GM12872 (cell line): ENCODE data around the gene MYH14.

Experiments used
- CTCF ChIP-seq: IDR thresholded peaks from 3 replicates; pipeline ENCODE4 v1.5.1; 2011; ENCODE audit warnings: low read depth, mild to moderate bottlenecking, low read length, moderate library complexity; ENCODE audit not compliant: insufficient read depth

Gene MYH14

GRCh38 chr19:50202962-50203280 lies 501 bp upstream of the MYH14 start:
- TF ChIP-seq CTCF: no peak

GRCh38 chr19:50204081-50204428 lies 633 bp downstream of the MYH14 start:
- TF ChIP-seq CTCF: no peak

GRCh38 chr19:50204811-50205675 lies 1.6 kb downstream of the MYH14 start:
- no peak for TF ChIP-seq CTCF

DNA sequence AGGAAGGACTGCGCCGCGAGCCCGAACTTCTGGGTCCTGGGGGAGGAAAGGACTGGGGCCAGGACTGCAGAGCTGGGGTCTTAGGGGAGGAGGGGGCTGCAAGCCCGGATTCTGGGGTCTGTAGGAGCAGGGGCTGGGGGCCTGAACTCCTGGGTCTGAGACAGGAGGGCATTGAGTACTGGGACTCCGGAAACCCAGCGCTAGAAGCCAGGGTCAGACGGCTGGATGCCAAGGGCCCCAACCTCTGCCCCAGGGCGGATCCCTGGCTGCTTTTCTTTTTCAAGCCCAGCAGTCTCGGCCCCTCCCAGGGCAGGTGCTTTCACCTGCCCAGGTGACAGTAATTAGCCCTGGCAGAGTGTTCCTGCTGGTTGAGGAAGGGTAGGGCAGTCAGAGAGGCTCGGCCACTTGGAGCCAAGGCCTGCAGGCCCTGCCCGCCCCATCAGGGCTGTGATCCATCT lies 2.3 kb downstream of the MYH14 start:
- no peak for TF ChIP-seq CTCF

DNA sequence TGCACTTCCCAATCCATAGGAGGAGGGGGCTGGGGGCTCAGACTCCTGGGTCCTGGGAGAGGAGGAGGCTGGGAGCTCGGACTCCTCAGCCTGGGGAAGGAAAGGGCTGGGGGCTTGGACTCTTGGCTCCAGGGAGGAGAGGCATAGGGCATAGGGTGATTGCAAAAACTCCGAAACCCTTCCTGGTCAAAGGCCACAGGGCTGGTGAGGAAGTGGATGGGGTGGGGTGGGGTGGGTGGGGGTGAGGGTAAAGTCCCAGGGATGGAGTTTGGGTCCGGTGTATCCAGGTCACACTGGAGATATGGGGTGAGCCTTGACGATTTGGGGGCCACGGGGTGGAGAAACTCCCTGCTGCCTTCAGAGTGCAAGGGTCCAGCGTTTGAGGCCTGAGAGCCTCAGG lies 2.8 kb downstream of the MYH14 start:
- TF ChIP-seq CTCF: no peak

DNA sequence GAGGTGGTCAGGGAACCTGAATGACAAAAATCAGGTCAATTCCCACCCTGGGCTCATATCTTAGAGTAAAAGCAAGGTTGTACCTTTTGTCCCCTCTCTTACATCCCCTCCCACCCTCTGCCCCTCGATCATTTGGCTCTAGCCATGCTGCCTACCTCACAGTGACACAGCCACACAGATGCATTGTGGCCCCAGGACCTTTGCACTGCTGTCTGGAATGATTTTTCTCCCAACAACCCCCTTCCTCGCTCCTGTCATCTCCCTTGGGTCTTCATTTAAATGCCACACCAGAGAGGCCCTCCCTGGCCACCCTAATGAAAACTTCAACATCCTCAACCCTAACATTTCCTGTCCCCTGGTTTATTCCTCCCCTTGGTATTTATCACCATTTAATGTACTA lies 4.3 kb downstream of the MYH14 start:
- TF ChIP-seq CTCF: no peak

DNA sequence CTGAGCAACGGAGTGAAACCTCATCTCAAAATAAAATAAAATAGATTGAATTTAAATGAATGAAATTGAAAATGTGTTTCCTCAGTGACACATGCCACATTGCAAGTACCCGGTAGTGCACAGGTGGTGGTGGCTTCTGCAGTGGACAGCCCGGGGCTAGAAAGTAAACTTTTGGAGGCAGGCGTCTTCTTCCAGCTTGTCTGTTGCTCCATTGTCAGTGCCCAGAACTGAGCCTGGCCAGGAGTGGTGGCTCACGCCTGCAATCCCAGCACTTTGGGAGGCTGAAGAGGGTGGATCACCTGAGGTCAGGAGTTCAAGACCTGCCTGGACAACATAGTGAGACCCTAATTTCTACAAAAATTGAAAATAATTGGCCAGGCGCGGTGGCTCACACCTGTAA lies 5.7 kb downstream of the MYH14 start:
- no peak for TF ChIP-seq CTCF
